Measurements from ENCODE around the gene KDM5A.

DNA sequence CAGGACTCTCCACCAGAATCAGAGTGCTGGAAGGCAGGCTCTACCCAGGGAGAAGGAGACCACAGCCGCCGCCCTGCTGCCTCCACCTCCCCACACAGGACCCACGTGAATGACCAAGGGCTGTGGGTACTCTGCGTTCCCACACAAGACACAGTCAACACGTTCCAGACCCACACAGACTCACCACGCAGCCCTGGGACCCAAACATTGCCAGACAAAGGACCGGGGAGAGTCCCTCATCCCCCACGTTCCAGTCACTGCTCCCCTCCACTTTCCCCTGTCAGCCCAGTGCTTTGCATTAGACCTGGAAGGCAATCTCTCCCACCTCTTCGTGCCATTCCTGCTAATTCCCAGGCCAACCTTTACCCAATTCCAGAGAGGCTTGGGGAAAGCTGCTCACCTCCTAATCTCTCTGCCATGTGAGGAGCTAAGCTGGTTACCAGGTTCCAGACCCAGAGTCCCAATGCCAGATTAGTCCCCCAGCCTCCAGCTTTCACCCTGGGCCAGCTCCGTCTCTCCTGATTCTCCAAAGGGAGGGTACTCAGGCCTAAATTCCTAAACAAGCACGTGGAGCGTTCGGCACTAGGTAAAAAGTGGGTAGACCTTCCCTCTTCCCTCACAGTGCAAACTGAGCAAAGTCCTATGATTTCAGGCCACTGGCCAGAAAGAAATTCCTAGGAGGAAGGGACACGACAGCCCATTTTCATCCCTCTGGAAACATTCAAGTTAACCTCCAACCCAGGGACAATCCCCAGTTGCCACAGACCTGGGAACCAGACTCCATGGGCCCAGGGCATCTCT lies 131.4 kb downstream of the KDM5A start:
- TF ChIP-seq, protein P1, sequence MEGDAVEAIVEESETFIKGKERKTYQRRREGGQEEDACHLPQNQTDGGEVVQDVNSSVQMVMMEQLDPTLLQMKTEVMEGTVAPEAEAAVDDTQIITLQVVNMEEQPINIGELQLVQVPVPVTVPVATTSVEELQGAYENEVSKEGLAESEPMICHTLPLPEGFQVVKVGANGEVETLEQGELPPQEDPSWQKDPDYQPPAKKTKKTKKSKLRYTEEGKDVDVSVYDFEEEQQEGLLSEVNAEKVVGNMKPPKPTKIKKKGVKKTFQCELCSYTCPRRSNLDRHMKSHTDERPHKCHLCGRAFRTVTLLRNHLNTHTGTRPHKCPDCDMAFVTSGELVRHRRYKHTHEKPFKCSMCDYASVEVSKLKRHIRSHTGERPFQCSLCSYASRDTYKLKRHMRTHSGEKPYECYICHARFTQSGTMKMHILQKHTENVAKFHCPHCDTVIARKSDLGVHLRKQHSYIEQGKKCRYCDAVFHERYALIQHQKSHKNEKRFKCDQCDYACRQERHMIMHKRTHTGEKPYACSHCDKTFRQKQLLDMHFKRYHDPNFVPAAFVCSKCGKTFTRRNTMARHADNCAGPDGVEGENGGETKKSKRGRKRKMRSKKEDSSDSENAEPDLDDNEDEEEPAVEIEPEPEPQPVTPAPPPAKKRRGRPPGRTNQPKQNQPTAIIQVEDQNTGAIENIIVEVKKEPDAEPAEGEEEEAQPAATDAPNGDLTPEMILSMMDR (IDR thresholded peaks at IDR 0.05): no peak
- no peak for TF ChIP-seq POLR2AphosphoS5 (IDR thresholded peaks at IDR 0.05; ENCODE audit: low read depth, low read length)
- TF ChIP-seq MEF2A (IDR thresholded peaks at IDR 0.05; ENCODE audit: borderline replicate concordance, low read depth): no peak
- TF ChIP-seq, protein P2, sequence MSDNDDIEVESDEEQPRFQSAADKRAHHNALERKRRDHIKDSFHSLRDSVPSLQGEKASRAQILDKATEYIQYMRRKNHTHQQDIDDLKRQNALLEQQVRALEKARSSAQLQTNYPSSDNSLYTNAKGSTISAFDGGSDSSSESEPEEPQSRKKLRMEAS (IDR thresholded peaks at IDR 0.05; ENCODE audit: low read depth): no peak
